Esophagus mucosa (tissue), 1 donor: ENCODE results near the gene TVP23B. TPM values are rescaled to one million over a fixed set of nuclear protein-coding genes. Genes with fewer than 3 reads are reported as not detected.
"Not testable (repeated sequence)": the region's sequence is repeated elsewhere in the genome, so short reads cannot be mapped to it uniquely, and the experiment has no call there.

Source experiments
- ATAC-seq: fragments of 200-7000 bp; cut with Tn5 transposase; one replicate; pipeline ENCODE4 v1.9.1; 2020
- total RNA-seq: library from RNA; stranded (reverse); gene quantifications from one replicate; pipeline ENCODE4 v1.2.4, GENCODE V29; 2023
- donor health status: DM: yes; HTN: yes; CAD: no.

TVP23B gene
- total RNA-seq, 1 donor from 2014 or later: 24.1 TPM

DNA sequence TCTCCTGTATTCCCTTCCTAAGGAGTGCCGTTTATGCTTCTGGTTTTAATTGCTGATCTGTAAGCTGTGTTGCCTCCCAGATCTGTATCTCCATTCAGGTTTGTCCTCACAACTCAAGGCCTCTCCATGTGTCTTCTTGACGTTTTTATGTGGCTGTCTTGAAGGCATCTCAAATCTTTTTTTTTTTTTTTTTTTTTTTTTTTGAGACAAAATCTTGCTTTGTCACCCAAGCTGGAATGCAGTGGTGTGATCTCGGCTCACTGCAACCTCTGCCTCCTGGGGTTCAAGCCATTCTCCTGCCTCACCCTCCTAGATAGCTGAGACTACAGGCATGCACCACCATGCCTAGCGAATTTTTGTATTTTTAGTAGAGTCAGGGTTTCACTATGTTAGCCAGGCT, 13.9 kb downstream of the TVP23B start:
- ATAC-seq: not testable (repeated sequence)

DNA sequence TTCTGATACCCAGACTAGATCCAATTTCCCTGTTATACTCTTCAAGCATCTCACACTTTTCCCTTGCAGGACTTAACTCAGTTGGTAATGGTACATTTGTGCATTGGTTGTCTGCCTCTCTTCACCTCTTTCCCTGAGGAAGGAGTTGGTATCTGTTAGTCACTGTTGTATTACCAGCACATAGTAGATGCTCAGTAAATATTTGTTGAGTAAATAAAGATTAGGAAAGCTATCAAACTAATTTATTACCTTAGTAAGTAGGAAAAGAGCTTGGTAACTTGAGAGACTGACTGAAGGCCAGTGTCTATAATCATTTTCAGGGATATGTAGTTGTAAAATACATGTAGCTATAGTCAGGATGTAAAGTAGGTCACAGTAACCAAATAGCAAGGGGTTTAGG, 15.9 kb downstream of the TVP23B start:
- ATAC-seq: not testable (repeated sequence)

DNA sequence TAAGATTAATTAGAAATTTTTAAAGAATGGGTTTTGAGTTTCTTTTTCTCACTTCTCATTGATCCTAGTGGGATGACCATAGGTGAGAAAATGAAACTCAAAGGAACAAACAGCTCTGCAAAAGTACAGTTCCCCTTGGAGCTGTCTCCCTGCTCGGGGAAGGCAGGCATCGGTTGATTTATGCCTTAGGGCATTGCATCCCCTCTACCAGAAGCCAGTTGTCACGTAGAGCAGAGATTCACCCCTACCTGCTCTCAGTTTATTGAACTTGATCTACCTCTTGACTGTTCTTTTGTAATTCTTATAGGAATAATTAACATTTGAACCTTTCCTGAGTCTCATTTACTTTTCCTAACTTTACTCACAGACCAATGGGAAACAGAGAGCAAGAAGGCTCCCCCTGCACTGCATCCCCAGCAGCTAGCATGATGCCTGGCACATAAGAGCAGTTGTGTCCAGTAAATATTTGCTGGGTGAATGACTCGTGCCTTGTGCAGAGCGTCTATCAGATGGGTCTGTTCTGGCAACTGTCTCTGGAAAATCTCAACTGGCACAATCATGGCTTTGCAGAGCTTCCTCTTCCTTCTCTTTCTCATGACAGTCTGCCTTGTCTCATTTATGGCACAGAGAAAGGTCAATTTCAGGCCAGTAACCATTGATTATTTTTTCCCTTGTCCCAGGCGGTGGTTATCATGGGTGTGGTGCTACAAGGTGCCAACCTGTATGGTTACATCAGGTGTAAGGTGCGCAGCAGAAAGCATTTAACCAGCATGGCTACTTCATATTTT, 22.7 kb downstream of the TVP23B start:
- not testable (repeated sequence) for ATAC-seq

DNA sequence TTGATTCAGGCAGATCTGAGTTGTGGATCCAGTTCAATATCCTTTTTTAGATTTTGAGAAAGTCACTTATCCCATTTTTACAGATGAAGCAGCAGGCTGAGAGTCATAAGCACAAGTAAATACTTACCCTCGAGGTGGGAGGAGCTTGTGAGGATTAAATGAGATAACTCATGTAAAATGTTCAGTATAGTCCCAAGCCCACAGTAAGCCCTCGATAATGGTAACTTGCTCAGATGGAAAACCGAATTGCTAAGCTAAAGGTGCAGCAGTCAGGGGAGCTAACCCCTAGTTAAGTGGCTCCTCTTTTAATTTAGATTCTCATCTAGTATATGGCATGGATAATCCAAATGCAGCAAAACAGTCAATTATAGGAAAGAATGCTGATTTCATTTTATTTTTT, 34.9 kb downstream of the TVP23B start:
- not testable (repeated sequence) for ATAC-seq

DNA sequence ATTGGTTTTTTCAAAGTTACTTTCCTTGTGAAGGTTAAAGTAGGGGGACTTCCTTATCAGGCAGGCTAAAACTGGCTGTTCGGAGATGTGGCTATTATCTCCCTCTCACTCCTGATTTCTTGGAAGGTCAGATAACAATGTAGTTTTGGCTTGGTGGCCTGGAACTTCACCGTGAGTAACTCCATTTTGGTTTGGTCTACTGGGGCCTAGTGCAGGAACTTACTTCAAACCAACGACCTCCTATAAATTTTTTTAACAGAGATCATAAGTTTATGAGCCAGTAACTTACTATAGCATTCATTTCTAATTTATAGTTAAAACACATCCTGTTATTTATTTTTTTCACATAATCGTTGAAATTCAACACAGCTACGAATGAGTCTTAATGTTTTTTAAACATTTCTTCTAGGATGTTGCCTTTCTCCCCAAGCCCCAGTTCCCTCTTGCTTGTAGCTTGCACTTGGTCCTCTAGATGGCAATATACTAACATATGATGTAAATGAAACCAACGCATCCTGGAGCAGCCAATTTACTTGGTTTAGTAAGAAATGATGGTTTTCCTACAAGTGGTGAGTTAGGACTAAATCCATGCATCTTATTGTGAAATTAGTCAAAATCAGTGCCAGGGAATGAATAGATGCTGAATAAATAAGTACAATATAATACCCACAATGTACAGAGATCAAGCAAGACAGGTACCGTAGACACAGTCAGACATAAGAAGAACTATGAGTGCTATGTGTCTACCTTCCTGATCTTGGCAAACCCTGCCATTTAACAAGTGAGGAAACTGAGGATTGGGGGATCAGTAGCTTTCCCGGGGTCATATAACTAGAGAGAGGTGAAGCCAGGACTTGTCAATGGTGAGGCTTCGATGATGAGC, 35.7 kb downstream of the TVP23B start:
- ATAC-seq: peak; percentile 63

DNA sequence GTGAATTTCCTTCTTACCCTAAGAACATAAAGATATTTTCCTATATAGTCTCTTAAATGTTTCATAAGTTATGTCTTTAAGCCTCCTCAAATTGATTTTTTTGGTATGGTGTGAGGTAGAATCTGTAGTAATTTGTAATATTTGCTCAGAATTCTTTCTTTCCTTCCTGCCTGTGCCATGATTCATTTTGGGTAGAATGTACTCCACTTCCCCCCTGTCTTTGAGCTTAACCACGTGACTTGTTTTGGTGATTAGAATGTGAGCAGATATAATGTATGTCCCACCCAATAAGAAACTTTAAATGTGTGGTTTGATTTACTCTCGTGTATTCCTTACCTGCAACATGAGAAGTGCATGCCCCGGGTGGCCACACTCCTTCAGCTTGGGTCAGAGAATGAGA, 40.4 kb downstream of the TVP23B start:
- not testable (repeated sequence) for ATAC-seq

DNA sequence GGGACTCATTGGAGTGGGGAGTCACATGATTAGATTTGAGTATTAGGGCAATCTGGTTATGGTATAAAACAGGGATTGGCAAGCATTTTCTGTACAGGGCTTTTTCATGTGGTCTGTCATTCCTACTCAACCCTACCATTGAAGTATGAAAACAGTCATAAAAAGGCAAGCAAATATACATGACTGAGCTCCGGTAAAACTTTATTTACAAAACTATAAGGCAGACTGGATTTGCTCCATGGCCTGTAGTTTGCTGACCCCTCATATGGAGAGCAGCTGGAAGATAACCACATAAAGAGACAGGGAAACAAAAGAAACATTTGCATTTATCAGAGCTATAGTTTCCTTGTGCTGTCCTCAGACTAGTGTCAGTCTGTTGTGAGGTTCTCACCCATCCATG, 46.6 kb downstream of the TVP23B start:
- not testable (repeated sequence) for ATAC-seq

DNA sequence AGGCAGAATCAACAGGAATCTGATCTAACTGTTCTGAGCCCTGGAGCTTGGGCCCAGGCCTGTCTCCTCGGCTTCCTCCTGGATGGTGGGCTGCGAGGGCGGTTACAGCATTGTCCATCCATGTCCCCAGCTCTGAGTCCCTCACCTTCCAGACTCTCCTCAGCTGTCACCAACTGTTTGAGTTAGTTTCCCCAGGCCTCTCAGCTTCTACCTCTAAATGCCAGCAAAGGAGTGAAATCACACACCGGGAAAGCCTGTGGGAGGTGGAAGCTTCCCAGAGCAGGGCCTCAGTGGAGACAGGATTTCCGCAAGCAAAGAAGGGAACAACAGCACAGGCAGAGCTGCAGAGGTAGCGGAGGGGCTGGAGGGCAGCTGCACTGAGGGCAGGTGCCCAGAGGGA, 67.5 kb downstream of the TVP23B start:
- ATAC-seq: no peak

DNA sequence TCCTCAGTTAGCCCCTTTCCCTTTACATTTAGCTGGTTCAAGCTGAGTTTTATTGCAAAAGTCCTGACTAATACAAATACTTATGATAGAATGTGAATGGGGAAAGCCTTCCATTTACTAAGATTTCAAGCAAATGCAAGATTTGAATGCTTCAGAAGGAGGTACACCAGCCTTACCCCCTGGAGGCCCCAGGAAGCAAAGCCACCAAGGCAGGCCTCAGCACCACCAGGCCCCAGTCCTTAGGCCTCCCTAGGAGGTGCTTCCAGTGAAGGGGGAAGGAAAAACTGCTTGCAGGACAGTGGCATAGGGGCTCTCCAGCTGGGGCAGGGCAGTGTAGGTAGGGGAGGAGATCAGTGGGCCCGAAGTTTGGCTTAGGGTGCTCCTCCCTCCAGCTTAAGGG, 69.7 kb downstream of the TVP23B start:
- ATAC-seq: peak; percentile 7

DNA sequence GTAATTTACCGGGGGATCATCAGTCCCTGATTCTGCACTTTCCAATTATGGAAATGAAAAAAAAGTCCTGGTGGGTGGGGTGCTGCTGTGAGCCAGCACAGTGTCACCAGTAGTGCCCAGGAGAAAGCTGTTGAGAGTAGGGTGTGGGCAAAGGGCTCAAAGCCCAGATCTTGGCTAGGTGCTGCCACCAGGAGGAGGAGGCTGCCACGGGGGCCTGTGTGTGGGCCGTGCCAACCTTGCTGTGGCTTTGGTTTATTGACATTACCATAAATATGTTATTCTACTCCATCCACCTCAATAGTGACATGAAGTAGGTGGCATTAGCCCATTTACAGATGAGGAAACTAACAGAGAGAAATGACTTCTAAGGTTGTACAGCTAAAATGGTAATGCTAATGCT, 70.2 kb downstream of the TVP23B start:
- ATAC-seq: no peak

DNA sequence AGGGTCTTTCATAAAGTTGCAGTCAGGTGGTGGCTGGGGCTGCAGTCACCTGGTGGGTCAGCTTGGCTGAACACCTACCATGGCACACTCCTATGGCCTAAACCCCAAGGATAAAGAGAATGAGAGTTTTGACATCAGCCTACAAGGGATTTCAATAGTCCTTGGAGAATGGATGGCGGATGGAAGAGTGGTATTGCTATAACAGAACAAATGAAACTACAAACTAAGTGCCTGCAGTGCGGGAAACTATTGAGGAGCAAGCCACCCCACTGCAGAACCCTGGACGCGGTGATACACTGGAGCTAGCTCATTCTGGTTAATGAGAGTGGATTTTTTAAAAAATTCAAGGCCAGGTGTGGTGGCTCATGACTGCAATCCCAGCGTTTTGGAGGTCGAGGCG, 74.0 kb downstream of the TVP23B start:
- no peak for ATAC-seq

DNA sequence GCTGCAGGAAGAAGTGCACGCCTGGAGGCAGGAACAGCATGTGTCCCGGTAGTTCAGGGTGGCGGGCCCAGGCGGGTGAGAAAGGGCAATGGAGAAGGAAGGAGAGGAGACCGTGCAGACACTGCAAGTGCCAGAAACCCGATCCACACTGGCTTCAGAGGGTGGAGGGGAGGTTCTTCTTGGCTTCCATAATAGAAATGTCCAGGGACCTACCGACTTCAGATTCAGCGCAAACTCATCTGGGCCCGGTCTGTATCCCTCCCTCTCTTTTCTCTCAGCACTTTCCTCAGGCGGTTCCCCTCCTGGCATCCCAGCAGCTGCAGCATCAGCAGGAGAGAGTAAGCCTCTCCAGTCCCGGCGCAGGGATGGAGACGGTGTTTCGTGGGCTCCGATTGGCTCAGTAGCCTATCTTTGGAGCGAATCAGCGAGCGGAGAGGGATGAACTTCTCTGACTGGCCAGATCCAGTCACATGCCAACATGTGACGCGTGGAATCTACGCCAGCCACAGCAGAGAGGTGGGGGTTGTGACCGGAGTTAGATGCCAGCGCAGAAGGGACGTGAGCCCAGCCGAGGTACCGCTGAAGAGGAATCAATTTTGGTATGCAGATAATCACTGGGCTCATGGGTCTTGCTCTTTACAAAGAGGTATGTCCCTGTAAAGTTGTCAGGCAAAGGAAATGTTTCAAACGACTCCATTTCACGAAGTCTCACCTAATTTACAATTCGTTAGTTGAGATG, 75.0 kb downstream of the TVP23B start:
- peak; percentile 87 for ATAC-seq

Other genes starting within 250 kb of the TVP23B start
- not detected for gene TBC1D28, start 136.8 kb upstream of the TVP23B start, total RNA-seq
- gene FOXO3B, start 98.9 kb upstream of the TVP23B start, total RNA-seq: 0.36 TPM
- gene FBXW10, start 37.1 kb upstream of the TVP23B start, total RNA-seq: 0.16 TPM
- gene PRPSAP2, start 76.9 kb downstream of the TVP23B start, total RNA-seq: 28.3 TPM
- 0.64 TPM for gene SLC5A10, start 171.0 kb downstream of the TVP23B start, total RNA-seq
- 47.0 TPM for gene FAM83G, start 223.6 kb downstream of the TVP23B start, total RNA-seq